HG03060 (cell line): Measurements from ENCODE around the gene SH2D6.
"Not testable (repeated sequence)": the region's sequence is repeated elsewhere in the genome, so short reads cannot be mapped to it uniquely, and the experiment has no call there.

Experiments
- ATAC-seq: cut with Tn5 transposase; IDR thresholded peaks from one replicate; pipeline ENCODE4 v1.9.1; 2021; ENCODE audit warnings: low read depth, moderate number of reproducible peaks; ENCODE audit not compliant: unreplicated experiment

The SH2D6 gene

GRCh38 chr2:85397925-85398331 is 20.6 kb upstream of the SH2D6 start:
- no peak for ATAC-seq

GRCh38 chr2:85398426-85399182 is 19.9 kb upstream of the SH2D6 start:
- no peak for ATAC-seq

- ATAC-seq = no peak
Observed at GRCh38 chr2:85399183-85399455, 19.4 kb upstream of the SH2D6 start.

- no peak for ATAC-seq
Observed at GRCh38 chr2:85400023-85400422, 18.5 kb upstream of the SH2D6 start.

- no peak for ATAC-seq
Observed at GRCh38 chr2:85400541-85401463, 17.7 kb upstream of the SH2D6 start.

- ATAC-seq = no peak
Observed at GRCh38 chr2:85401464-85401805, 17.1 kb upstream of the SH2D6 start.

GRCh38 chr2:85401844-85402243 is 16.7 kb upstream of the SH2D6 start:
- no peak for ATAC-seq

- no peak for ATAC-seq
Observed at GRCh38 chr2:85405201-85406059, 13.1 kb upstream of the SH2D6 start.

GRCh38 chr2:85409845-85410583 is 8.5 kb upstream of the SH2D6 start, which contains the start of gene CAPG:
TSS of gene CAPG (minus strand) at chr2:85410366. CDS start at chr2:85402145, 8,221 bp downstream.
- ATAC-seq = no peak

GRCh38 chr2:85410584-85411404 is 7.7 kb upstream of the SH2D6 start:
- ATAC-seq = no peak

GRCh38 chr2:85411405-85411748 is 7.1 kb upstream of the SH2D6 start:
- no peak for ATAC-seq

GRCh38 chr2:85413592-85414420 is 4.7 kb upstream of the SH2D6 start:
- ATAC-seq = no peak

GRCh38 chr2:85414421-85414759 is 4.1 kb upstream of the SH2D6 start:
- not testable (repeated sequence) for ATAC-seq

- ATAC-seq = no peak
Observed at GRCh38 chr2:85414761-85415553, 3.6 kb upstream of the SH2D6 start.

GRCh38 chr2:85415980-85416650 is 2.4 kb upstream of the SH2D6 start:
- no peak for ATAC-seq

GRCh38 chr2:85419009-85419675 is 628 bp downstream of the SH2D6 start:
- ATAC-seq = no peak
